CD1c-positive myeloid dendritic cell (primary cell): Measurements from ENCODE around the gene TRAM2.
A peak's percentile ranks its signal among the peaks of the same experiment; 100 is the strongest.

ENCODE experiments used
- DNase-seq: peaks from one replicate; pipeline ENCODE4 v3.0.0-alpha.2; 2016; ENCODE audit errors: extremely low spot score

Gene TRAM2

GRCh38 chr6:52595000-52595795, 18.3 kb upstream of the TRAM2 start:
- DNase-seq = peak; percentile 61

- DNase-seq = no peak
Observed at GRCh38 chr6:52594221-52594620, 17.4 kb upstream of the TRAM2 start.

DNA sequence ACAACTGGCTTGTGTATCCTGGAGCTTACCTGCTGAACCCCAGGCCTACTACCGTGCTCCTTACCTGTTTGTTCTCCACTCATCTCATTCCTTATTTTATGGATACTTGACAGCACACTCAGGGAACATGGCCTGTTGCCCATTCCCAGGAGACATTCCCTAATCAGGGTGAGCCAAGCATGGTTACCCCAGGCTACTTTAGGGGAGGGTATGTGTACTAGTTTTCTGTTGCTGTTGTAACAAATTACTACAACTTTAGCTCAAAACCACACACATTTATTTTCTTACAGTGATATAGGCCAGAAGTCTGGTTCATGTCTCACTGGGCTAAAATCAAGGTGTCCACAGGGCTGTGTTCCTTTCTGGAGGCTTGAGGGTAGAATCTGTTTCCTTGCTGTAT, 15.0 kb upstream of the TRAM2 start:
- DNase-seq = no peak

DNA sequence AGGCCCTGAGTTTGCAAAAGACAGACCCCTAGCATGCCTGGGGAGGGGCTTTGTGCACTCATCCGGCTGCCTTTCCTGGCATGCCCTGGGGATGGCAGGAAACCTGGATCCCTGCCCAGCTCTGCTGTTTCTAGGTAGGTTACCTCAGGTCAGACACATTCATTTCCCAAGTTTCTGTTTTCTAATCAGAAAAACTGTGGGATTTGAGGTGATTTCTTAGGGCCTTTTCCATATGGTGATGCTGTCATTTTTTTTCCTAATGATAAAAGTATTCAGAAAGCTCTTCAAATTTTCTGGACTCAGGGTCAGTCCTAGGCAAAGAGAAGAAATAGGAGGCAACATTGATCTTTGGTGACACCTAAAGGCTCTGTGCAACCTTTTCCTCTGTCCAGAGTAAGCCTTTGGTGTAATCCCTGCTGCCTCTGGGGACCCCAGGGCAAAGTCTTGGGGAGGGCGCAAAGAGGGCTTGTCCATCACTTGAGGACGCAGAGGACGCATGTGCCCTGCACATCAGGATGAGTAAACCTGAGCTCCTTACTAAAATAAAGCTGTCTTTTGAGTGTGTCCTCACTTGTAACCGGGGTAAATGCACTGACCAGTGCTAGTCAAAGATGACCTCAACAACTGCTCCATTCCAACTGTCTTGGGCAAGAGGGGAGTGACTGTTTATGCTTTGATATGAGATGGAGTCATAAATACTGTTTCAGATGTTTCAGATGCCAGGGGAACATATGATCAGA, 13.5 kb upstream of the TRAM2 start:
- no peak for DNase-seq

DNA sequence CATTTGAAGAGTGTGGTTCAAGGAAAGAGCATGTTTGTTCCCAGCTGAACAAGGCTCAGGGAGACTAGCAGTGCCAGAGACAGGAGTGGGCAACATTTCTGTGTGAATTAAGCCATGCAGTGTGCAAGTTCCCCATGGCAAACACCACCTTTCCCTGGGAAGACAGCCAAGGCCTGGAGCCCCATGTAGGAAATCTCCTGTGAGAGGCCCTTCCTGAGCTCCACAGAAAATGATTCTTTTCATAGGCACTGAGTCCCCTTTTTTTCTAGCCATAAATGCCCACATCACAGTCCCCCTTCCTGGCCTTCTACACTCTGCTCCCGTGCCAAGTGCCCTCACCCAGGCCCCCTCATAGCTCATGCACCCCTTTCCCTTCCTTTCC, 11.8 kb upstream of the TRAM2 start:
- no peak for DNase-seq

DNA sequence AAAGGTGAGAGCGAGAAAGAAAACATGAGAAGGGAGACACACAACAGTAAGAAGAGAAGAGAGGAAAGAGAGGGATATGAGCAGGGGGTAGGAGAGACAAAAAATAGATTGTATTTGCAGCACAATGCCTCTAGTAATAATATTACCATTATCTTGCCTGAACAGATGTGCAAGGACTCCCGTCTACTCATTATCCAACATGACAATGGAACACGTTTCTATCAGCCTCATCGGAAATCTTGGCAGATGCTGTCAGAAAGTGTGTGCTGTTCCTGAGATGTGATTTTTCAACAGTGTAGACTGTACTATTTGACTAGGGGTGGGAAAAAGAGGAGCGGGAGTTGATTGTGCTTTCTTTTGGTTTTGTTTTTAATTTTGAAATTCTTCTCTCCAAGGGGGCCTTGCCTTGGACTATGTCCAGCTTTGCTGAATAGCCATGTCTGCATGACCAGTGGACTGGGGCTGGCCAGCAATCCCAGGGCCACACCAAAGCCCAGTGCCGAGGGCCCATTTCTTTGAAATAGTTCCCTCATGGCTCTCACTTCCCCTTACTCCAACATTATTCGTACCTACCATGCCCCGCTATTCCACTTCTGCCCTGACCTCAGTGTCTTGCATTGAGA, 11.3 kb upstream of the TRAM2 start:
- peak; percentile 39 for DNase-seq

- no peak for DNase-seq
Observed at GRCh38 chr6:52587001-52587400, 10.1 kb upstream of the TRAM2 start.

- no peak for DNase-seq
Observed at GRCh38 chr6:52584203-52584602, 7.3 kb upstream of the TRAM2 start.

DNA sequence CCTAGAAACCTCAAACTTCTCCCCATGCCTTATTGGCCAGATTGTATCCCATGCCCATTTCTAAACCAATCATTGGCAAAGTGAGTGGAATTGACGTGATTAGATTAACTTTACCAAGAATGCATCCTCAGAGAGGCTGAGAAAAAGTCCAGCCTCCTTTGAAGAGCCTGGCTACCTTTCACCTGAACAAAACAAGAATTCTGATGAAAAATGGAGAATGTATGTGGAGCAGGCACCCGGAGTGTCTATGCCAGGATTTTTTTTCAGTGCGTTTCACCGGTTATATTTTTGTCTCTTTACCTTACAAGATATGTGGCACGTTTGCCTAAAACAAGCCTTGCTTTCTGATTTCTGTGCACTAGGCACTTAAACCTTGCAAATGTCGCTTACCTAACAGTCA, 6.1 kb upstream of the TRAM2 start:
- DNase-seq = no peak

- no peak for DNase-seq
Observed at GRCh38 chr6:52582446-52582845, 5.6 kb upstream of the TRAM2 start.

- no peak for DNase-seq
Observed at GRCh38 chr6:52580905-52581304, 4.0 kb upstream of the TRAM2 start.

DNA sequence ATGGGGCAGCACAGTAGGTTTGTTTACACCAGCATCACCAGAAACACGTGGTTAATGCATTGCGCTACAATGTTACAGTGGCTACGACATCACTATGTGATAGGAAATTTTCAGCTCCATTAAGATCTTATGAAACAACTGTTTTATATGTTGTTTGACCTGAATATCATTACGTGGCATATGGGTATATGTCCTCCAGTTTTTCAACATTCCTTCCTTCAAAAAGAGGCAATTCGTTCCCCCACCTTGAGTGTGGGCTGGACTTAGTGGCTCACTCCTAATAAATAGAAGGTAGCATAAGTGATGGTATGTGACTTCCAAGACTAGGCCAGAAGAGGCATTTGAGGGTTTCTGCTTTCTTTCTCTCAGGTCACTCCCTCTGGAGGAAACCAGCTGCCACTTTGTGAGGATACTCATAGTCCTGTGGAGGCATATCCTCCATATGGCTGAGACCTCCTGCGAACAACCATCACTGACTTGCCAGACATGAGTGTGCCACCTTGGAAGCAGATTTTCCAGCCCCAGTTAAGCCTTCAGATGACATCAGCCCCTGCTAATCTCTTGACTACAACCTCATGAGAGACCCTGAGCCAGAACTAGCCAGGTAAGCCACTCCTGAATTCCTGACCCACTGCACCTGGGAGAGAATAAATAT, 2.3 kb upstream of the TRAM2 start:
- no peak for DNase-seq

DNA sequence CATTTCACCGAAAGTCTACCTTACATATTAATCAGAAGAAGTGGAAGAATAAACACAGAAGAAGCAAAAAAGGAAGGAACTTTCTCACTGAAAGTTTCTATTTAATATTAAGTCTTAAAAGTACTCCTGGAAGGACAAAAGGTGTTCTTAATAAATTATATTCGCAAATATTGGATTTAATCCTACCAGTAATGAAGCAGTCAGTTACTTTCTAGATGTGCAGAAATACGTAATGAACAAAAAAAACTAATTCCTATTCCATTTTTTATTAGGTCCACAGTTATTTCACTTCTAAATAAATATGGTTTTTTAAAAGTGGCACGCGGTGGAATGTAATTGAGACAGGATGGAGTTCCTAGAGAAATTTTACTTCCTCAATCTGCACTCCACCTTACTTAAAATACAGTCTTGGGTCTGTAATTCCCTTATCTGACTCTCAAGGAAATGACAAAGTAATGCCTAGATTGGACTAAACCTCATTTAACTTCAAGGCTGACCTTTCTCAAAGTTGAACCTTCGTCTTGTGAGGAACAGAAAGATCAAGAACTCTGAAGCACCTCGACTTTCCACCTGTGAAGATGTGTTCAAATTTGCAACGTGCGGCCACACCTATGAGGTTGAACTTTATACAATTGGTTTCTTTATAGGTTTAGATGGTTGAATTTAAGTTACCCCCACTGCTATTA, 1.1 kb upstream of the TRAM2 start:
- DNase-seq = peak; percentile 44

DNA sequence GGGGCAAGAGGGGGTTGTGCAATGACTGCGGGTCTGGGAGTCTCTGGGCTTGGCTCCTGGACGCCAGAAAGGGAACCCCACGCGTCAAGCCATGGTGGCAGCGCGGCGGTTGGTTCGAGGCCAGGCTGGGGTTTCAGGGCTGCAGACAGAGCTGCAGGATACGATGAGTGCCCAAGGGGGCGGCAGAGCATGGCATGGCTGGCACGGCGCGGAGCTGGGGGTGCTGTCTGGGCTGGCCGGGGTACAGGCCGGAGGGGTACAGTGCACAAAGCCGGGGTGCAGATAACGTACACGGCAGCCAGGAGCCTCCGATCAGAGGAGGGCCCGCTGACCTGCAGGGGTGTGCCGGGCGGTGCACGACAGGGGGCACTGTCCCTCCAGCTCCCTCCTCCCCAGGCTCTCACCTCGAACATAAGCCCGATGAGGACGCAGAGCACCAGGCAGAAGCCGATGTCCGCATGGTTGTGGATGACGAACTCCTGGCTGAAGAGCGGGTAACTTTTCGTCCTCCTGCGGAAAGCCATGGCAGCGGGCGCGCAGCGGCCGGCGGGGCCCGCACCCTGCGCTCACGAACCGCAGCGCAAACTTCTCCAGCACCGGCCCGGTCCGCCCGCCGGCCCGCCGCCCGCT, 353 bp downstream of the TRAM2 start:
- DNase-seq = peak; percentile 59

DNA sequence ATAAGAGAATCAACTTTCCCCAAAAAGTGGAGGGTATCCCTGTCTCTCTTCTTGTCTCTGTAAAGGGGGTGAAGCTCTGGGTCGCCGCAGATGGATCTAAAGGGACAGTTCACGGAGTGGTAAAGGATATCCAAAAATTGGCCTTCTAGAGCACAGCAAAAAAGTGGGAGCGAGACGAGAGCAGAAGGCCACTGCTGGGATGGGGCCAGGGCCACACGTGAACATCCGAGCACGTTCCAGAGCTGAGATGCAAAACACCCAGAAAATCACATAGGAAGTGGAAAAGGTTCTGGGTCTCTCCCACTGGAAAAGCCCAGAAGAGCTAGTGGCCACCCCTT, 837 bp downstream of the TRAM2 start:
- DNase-seq = no peak

DNA sequence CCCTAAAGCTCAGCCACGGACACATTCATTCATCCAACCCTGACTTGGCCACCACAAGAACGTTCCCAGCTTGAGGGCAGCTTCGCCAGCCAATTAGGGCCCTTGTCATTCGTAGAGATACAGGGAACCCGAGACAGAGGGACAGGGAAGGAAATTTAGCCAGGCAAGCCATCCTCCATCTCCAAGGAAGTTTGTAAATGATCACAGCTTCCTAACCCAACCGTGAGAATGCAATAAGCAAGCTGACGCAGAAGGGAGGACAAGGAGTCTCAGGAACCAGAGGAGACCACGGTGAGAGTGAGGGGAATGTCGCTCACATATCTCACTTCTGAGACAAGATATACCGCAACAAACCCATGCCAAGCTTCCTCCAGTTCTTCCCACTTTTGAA, 1.4 kb downstream of the TRAM2 start:
- no peak for DNase-seq

DNA sequence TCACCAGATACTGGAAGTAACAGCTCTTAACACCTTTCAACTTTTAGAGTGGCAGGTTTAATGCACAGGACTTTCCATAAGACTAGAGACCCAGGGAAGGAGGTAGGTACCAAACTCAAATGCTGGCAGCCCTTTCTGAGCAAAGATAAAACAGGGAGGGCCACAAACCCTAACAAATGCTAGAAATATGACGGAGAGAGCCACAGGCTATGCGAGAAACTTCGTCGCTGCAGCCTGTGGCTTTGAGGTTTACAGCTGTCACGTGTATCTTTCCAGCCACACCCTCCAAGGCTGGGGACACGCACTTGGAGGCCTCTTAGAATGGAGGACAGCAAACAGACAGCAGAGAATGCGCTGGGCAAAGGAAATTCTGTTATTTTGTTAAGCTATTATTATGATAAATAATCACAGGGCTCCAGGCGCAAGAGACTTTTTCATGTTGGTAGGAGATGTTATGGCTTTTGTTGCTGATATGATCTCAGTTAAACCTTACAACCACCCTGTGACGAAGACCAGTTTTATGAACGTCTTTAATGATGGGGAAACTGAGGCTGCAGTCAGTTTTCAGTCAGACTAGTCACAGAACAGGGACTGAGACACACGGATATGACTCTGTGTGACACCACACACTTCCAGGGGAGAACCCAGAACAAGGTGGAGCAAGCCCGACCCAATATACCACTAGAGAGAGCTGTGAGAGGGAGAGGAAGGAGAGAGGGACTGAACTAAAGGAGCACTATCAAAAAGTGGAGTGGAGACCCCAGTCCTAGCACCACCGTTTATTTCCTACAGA, 2.0 kb downstream of the TRAM2 start:
- DNase-seq = peak; percentile 56

DNA sequence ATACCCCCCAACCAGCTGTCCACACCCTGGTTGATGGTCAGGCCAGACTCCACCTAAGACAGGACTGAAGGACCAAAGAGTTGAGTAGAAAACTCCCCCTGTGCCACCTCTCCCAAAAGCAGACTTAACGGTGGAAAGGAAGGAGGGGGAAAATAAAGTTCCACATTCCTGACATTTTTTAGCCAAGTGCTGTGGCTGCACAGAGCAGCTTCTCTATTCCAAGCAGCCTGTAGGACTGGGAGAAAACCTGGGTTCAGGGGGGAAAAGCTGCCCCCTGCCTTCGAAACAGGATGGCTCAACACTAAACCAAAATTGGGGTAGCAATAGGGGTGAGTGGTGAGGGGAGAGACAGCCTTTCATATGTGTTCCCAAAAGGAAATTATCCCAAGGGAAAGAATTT, 3.6 kb downstream of the TRAM2 start:
- DNase-seq = no peak

DNA sequence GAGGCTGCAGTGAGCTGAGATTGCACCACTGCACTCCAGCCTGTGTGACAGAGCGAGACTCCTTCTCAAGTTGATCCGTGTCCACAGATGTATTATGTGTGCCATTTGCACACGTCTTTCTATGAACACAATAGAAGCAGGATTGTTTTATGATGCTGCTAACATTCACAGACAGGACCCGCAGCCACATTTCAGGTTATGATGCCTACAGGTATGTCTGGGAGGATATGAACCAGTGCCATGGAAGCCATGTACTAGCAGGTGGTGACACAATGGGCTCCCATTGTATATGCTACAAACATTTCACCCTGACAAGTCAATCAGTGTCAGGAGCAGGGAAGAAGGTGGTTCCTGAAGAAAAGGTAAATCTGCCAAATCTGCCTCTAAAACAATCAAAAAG, 4.3 kb downstream of the TRAM2 start:
- no peak for DNase-seq

GRCh38 chr6:52571099-52571755, 5.6 kb downstream of the TRAM2 start:
- DNase-seq = no peak
